ENCODE results near the gene GOLGA8T.
"Not testable (repeated sequence)": the region's sequence is repeated elsewhere in the genome, so short reads cannot be mapped to it uniquely, and the experiment has no call there.

GOLGA8T gene

DNA sequence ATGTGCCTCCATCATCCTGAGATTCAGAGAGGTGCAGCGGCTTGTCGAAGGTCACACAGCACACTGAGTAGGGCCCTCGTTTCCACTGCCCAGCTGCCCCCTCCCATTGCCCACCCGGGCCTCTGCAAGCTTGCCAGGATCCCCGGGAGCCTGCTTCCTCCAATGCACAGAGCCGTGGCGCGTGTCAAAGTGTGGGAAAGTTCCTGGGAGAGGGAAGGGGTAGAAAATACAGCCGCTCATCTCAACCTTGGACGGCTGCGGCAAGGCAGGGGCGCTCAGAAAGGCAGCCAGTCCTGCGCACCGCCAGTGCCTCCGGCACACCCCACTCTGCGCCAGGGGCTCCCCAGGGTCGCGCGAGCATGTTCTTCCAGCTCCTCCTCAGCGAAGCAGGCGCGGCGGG is 56.3 kb downstream of the GOLGA8T start:
- not testable (repeated sequence) for DNase-seq (ENCODE audit: low read depth)

DNA sequence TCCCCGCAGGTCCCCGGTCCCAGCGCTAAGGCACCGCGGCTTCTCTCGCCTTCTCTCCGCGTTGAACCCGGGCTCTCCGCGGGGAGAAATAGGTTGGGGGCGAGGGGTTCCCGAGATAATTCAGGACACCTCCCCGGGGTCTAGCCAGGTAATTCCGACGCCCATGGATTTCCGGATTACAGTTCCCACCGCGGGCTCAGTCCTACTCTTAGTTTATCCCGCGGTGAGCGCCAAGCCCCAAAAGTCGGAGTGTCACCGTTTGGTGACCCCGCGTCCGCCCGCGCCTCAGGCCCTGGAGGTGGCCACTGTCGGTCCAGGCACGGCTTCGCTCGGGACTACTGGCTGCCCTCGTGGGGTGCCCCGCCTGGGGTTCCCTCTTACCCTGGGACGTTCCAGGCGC is 56.8 kb downstream of the GOLGA8T start:
- DNase-seq (ENCODE audit: low read depth), result not testable (repeated sequence)

DNA sequence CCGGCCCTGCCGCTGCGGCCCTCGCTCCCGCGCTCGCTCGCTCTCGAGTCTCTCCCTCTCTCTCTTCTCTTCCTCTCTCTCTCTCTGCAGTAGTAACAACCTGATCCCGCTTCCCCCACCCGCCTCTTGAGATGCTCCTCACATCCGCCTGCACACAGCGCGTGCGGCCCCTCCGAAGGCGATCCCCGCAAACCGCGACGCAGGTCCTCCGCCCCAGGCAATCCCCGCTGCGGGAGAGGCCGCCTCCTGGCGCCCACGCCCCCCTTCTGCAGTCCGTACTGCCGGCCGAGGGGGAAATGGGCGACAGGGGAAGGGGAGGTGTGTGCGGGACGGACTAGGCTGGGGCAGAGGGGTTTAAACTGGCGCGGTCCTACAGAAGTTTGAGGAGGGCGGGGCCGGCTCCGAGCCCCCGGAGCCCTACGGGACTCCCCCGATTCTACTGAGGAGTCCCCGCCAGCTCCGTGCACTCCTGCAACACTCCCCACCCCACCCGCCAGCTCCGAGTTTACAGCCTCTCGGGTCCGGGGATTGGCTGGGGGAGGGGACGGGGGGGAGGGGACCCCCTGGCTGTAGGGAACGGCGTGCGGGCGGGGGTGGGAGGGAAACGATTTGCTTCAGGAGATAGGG is 57.4 kb downstream of the GOLGA8T start:
- not testable (repeated sequence) for DNase-seq (ENCODE audit: low read depth)

DNA sequence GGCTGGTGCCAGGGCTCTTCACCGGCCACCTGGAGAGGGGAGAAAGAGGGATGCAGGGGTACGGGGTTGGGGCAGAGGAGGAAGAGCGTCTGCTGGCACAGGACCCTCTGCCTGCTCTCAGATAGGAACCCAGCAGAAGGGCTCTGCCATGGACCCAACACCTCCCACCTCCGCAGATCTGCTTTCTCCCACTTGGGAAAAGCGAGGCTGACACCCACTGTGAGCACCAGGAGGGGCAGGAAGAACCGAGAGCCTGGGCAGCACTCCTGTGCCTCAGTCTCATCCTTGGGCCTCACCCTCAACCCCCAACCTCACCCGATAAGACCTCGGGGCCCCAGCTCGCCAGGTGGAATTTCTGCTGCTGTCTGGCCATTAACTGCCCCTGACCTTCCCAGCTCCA is 58.0 kb downstream of the GOLGA8T start:
- not testable (repeated sequence) for DNase-seq (ENCODE audit: low read depth)
